ENCODE results near the gene ATP2B2.

The ATP2B2 gene

GRCh38 chr3:10505050-10505790, at the start of gene ATP2B2:
Gene ATP2B2, minus strand, starts transcription at chr3:10505586. Its CDS starts 56,043 bp downstream, at chr3:10449543.
- no peak for DNase-seq (ENCODE audit: low spot score)

GRCh38 chr3:10554746-10555145, 49.4 kb upstream of the ATP2B2 start:
- in situ Hi-C loops (cut with MboI; ENCODE audit: low pct_unique_long_range_greater_than_20kb, low sequenced_read_pairs, unreplicated experiment) = no loop called here
- DNase-seq (ENCODE audit: low spot score) = no peak
- TF ChIP-seq CTCF (IDR thresholded peaks at IDR 0.05; ENCODE audit: extremely low read depth, insufficient read depth, missing control alignments) = no peak

More at GRCh38 chr3:10505050-10505790, at the start of gene ATP2B2:
- TF ChIP-seq CTCF (IDR thresholded peaks at IDR 0.05; ENCODE audit: extremely low read depth, insufficient read depth, missing control alignments) = no peak
- in situ Hi-C loops (cut with MboI; ENCODE audit: low pct_unique_long_range_greater_than_20kb, low sequenced_read_pairs, unreplicated experiment) = no loop called here

GRCh38 chr3:10554236-10554611, 48.8 kb upstream of the ATP2B2 start:
- no peak for TF ChIP-seq CTCF (IDR thresholded peaks at IDR 0.05; ENCODE audit: extremely low read depth, insufficient read depth, missing control alignments)
- DNase-seq (ENCODE audit: low spot score) = no peak
- in situ Hi-C loops (cut with MboI; ENCODE audit: low pct_unique_long_range_greater_than_20kb, low sequenced_read_pairs, unreplicated experiment) = no loop called here

GRCh38 chr3:10553591-10554235, 48.3 kb upstream of the ATP2B2 start:
- no peak for DNase-seq (ENCODE audit: low spot score)
- no peak for TF ChIP-seq CTCF (IDR thresholded peaks at IDR 0.05; ENCODE audit: extremely low read depth, insufficient read depth, missing control alignments)
- in situ Hi-C loops (cut with MboI; ENCODE audit: low pct_unique_long_range_greater_than_20kb, low sequenced_read_pairs, unreplicated experiment) = no loop called here

GRCh38 chr3:10552631-10552943, 47.2 kb upstream of the ATP2B2 start:
- DNase-seq (ENCODE audit: low spot score) = no peak
- in situ Hi-C loops (cut with MboI; ENCODE audit: low pct_unique_long_range_greater_than_20kb, low sequenced_read_pairs, unreplicated experiment) = no loop called here
- TF ChIP-seq CTCF (IDR thresholded peaks at IDR 0.05; ENCODE audit: extremely low read depth, insufficient read depth, missing control alignments) = no peak

- no peak for TF ChIP-seq CTCF (IDR thresholded peaks at IDR 0.05; ENCODE audit: extremely low read depth, insufficient read depth, missing control alignments)
- DNase-seq (ENCODE audit: low spot score) = no peak
- in situ Hi-C loops (cut with MboI; ENCODE audit: low pct_unique_long_range_greater_than_20kb, low sequenced_read_pairs, unreplicated experiment) = no loop called here
Observed at GRCh38 chr3:10551821-10552630, 46.6 kb upstream of the ATP2B2 start.

Data from GM13977 (cell line).